HG03175 (cell line): ENCODE measurements around the gene SPEN.

Experiments
- ATAC-seq: cut with Tn5 transposase; IDR thresholded peaks from one replicate; pipeline ENCODE4 v1.9.1; 2021; ENCODE audit warnings: mild to moderate bottlenecking, moderate library complexity; ENCODE audit not compliant: unreplicated experiment

Gene SPEN

DNA sequence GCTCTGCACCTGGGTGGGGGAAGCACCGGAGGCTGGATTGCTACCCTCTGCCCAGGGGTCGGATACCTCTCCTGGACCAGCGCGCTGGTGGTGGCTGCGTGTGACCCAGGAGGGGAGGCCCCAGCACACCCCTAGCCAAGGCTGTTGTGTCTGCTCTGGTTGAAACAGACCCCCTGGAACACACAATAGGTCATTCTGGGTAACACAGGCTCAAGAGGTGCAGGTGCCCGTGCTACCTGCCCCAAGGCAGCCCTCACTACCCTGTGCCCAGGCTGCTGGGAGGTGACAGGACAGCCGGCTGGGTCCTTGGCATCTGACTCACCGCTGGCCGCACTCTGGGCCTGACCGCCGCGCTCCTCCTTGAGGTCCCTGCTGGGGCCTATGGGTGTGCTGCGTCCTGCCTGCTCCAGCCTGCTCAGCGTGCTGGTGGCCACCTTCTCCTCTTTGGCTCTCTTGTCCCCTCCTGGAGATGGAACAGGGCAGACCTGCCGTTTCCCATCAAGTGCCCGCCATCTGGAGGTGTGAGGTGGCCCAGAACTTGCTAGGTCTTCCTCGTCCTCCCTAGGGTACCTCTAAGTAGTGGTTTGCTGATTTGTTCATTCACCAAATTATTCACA, 98.4 kb downstream of the SPEN start:
- ATAC-seq: no peak

DNA sequence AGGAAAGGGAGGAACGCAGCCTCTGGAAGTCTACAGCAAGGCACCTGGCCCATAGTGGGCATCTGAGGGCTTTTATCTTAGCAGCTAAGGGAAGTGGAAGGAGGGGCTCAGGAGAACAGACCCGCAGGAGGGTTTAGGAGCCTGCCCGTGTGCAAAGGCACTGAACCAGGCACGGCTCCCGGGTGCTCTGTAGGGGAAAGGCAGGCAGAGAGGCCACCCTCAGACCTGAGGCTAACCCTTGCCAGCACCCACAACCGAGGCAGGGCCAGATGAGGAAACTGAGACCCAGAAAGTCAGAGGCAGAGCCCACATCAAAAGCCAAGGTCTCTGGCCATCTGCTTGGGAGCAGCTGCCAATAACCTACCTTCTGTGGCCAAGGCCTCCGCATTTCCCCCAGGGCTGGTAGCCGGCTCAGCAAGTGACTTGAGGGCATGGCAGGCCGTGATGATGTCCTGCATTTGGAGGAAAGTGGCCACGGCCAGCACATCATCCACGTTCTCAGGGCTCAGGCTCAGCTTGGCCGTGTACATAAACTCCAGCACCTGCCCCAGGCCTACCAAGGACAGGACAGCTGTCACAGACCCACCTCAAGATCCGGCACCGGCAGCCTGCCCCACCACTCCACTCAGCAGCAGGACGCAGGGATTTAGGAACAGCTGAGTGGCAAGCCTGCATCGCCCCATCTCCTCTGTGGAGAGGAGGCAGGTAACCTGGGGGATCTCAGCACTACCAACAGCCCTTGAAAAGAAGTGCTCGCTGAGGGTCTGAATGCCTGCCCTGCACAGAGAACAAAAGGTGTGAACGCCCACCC, 99.3 kb downstream of the SPEN start:
- no peak for ATAC-seq

DNA sequence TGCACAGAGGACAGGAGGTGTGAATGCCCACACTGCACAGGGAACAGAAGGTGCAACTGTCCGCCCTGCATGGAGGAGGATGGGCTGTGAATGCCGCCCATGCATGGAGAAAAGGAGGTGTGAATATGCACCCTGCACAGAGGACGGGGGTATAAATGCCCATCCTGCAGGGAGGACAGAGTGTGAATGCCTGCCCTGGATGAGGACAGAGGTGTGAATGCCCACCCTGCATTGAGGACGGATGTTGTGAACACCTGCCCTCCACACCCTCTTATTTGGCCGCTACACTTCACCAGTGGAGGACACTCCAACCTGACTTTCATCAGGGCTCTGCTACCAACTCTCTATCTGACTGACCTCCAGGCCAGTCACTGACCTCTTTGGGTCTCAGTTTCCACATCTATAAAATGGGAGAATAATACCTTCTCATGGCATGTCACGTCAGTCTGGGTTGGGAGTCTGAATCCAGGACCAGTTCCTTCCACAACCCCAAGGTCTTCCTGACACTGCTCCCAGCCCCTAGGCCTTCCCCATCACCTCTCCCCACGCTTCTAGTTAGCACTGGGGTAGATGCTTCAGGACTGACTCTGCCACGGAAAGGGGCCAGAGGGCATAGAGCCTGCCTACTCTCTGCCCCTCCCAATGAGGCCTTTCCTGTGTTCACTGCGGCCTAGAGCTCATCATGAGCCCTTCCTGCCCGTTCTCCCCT, 100.0 kb downstream of the SPEN start:
- ATAC-seq: no peak

DNA sequence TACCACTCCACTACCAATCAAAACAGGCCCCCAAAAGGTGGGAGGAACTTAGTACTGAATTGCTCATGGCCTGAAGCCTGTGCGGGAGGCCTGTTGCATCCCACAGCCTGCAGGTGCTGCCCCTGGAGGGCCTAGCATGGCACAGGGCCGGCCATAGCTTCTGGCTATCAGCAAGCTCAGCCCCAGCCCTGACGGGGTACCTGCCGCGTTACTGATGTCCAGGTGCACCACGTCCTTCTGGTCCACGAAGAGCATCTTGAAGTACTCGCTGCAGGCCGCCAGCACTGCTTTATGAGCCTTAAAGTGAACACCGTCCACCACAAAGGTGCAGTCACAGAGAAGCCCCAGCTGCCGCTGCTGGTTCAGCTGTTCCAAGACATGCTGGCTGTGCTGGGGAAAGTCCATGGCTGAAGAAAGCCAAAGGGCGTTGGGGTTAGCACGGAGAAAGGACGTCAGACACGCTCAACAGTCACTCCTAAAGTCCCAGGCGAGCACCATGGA, 100.6 kb downstream of the SPEN start:
- no peak for ATAC-seq

DNA sequence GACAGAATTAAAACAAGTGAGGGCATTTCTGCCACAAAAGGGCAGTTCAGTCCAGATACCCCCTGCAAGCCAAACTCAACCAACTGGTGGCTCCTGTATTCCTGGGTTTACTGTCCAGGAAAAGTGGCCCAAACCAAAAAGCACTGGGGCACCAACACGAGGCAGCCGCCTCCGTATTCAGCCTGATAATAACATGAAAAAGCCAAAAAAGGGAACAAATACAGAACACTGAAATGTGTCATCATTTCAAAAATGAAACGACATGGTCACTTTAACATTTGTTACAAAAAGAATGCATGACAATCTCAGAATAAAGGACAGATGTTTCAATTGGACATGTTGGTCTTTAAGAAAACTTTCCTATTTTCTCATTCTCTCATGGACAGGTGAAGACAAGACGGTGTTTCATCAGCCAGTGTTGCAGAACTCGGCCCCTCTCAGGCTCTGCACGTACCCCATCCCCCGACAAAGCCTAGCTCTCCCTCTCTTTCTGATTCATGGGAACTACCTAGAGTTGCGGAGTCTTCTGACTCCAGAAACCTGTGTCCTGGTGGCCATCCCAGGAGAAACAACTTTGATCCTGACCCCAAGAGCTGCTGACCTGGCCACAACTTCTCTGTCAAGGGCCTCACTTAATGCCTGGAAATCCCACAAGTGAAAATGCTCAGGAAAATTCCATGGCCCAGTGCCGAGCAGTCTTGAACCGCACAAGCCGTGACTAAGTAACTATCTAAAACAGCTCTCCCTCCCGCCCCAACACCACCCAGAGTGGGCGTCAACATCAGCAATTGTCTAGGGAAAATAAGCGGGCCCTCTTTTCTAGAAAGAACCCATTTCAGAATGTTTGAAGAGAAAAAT, 101.3 kb downstream of the SPEN start:
- peak; percentile 1 for ATAC-seq

DNA sequence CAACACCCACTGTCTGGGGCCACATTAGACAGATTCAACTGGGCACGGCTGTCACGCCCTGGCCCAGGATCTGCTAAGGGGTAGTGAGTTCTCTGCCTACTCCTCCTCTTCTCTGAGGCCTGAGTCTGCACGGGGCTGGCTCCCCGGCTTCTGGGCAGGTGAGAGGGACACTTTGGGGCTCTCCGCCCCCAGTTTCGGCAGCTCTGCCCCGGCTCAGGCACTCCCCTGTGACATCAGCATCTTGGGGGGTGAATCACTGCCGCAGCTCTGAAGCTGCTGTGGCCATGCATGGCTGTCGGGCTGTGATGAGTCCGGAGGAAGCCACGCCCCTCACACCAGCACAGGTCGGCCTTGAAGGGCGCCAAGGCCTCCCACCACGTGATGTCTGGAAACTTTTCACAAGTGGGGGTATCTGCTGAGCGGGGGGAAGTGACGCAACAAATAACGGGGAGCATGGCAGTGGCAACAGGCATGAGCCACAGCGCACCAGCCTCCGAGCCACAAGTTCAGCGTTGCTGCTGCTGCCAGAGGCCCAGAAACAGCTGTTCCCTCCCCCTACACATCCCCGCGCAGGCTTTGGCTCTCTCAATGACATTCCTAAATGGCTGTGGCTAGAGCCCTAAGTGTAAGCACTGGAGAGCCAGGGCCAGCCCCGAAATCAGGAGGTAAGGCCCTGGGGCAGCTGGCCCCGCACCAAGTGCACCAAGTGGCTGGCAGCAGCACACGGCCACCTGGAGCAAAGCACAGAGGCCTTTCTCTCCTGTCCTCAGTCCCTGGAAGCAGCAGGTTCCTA, 102.1 kb downstream of the SPEN start:
- ATAC-seq: peak; percentile 81

DNA sequence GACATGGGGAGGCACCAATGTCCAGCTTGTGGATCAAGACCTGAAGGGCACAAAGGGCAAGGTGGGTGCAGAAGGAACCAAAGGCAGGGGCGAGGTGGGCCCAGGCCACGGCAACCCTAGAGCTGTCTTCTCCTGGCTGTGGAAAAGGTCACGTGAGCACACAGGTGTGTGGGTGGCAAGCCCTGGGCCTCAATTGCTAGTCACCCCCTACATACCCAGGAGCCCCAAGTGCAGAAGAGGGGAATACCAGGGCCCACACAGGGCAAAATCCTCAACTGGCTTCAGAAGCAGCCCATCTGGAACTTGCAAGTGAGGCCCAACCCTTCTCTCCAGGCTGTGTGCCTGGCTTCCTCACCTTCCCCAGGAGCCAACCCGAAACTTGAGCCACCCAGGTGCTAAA, 102.8 kb downstream of the SPEN start:
- ATAC-seq: no peak

DNA sequence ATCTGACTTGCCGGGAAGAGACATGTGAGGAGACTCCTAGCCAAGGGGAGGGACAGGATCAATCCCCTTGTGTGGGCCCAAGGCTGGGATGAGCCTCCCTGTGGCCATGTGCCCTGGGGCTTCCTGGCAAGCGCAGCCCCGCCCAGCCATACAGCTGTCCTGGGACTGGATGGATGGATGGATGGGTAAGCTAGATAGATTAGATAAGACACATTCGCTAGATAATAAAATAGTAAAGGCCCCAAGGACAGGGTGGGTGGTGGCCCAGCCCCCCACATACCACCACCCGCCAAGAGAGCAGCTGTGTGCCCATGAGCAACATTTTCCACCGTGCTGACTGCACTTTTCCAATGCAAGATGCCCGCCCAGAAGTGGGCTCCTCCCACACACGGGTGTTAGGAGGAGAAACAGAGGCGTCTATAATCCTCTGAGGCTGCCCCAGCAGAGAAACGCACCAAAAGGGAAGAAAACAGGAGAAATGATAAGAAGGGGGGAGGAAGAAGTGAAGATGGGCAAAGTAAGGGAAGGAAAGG, 103.3 kb downstream of the SPEN start:
- no peak for ATAC-seq

DNA sequence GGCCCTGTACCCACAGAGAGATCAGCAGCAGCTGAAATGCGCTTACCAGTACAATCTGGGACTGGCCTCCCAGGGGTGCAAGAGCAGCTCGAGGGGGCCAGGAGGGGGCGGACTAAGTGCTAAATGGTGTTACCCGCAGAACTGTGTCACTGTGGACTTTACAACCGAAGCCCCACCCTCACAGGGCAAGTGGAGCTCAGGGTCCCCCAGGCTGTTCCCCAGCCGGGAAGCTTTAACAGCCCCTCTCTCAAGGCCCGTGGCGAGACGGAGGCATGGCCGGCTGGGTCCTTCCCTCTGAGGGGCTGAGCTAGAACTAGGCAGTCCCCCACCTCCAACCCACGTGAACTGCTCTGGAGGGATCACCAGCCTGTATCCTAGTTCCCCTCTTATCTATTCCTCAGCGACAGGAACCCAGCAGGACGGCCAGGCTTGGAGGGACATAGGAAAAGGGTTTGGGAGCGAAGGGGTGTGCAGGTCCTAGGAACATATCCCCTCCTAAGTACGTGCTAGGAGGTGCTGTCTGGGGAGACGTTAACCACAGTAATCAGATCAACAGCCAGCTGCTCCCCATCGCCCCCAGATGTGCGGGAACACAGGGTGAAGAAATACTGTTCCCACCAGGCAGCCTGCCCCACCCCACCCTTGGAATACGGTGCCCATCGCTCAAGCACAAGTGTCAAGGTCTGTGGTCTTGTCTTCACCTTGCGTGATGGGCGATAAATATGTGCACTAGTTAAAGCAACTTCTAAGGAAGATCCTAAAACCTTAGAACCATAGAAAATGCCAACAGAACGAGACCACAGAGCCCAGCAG, 104.0 kb downstream of the SPEN start:
- no peak for ATAC-seq

DNA sequence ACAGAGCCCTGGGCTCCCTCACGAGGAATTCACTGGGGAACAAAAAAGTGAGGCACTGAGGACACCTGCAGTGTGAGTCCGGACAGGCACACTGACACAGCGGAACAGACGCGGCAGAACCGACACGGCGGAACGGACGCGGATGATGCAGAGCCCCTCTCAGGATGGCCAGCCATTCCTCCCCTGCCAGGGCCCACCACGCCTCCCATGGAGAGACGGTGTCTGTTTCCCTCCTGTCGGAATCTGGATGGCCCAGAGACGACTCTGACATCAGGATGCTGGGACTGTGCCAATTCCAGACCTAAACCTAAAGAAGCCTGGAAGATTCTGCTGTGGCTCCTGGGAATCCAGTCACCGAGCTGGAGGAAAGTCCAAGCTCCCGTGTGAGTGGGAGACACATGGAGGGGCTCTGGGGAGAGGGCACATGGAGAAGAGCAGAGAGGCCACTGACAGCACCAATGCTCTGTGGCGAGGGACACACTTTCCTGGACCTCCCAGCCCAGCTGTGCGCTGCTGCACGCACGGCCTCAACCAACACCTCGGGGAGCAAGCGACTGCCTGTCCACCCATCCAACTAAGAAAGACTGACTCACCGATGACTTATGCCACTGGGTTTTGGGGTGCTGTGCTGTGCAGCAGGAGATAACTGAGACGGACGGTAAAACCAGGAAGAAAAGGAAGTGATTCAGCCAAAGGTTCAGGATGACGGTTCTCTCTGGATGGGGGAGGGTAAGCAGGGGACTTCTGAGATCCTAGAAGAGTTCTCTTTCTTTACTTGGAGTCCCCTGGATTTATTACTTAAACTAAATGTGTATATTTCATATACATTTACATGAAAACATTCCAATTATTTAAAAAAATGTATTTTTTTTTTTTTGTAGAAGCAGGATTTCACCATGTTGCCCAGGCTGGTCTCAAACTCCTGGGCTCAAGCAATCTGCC, 105.1 kb downstream of the SPEN start:
- ATAC-seq: no peak

DNA sequence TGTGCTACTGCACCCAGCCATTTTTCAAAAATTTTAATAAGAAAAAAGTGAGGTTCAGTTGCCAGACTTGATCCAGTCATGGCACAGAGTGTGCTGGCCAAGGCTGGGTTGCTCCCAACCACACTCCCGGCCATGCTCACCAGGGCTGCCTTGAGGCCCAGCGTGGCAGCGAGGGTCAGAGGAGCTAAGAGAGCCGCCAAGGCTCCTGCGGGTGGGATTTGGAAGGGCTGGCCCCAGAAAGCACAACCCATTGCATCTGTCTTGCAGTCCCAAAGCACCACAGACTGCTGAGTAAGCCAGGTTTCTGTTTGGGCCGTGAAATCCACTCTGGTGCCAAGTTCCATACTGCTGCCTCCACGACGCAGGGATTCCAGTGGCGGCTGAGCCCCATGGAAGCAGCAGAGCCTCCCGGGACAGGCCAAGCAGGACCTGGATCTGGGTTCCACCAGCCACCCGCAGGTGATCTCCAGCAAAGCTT, 105.8 kb downstream of the SPEN start:
- ATAC-seq: no peak

DNA sequence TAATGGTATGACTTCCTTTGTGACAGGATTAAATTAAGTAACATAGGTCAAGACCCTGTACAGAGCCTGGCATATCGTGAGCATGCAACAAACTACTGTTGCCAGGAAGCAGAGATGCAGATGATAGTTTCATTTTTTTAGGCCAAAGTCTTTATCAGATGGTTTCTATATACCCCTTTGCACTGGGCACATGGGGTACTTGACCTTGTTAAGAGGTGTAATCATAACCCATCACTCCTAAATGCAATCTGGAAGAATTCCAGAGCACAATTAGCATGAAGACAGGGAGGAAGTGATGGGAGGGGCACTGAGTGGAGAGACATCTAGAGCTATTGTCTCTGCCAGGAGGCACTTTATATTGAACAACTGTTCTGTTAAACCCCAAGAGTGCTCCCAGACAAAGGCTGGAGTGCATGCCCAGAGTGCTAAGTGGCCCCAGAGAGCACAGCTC, 106.3 kb downstream of the SPEN start:
- no peak for ATAC-seq

DNA sequence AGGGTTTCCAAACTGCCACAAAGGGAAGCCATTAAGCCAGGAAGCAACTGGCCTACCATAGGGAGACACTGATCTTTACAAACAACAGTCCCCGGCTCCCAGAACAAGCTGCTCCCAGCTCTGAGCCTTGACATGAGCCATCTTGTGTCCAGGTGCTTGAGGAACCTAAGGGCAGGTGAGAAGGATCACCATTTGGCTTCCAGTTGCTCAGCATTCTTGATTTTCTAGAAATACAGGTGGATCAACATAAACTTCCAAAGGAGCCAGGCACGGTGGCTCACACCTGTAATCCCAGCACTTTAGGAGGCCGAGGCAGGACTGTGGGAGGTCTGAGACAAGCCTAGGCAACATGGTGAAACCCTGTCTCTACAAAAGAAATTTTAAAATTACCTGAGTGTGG, 106.8 kb downstream of the SPEN start:
- no peak for ATAC-seq

DNA sequence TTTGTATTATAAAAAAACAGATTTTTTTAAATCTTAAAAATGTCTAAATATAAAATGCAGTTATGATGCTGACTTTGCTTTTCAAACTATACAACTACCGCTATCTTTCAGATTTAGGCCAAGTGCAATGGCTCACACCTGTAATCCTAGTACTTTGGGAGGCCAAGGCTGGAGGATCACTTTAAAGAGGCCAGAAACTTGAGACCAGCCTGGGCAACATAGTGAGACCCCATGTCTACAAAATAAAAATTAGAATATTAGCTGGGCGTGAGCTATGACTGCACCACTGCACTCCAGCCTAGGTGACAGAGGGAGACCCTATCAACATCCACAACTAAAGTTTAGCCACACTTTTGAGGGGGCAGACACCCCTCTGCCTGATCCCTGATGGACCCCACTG, 108.0 kb downstream of the SPEN start:
- no peak for ATAC-seq

DNA sequence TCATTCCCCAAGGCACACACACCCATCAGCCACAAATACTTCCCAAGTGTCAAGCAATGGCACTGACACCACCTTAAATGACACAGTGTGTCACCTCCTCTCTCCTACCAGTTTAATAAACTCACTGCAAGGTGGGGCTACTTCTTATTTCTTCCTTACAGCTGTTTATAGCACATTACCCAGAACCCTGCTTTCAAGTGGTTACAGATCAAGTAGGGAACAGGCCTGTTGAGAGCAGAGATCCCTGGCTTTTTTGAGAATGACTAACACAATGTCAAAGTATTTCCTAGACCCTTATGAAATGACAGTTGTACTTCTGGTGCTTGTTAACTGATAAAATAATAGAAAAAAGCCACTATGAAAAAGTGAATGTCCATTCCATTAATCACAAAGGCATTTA, 108.6 kb downstream of the SPEN start:
- ATAC-seq: no peak

DNA sequence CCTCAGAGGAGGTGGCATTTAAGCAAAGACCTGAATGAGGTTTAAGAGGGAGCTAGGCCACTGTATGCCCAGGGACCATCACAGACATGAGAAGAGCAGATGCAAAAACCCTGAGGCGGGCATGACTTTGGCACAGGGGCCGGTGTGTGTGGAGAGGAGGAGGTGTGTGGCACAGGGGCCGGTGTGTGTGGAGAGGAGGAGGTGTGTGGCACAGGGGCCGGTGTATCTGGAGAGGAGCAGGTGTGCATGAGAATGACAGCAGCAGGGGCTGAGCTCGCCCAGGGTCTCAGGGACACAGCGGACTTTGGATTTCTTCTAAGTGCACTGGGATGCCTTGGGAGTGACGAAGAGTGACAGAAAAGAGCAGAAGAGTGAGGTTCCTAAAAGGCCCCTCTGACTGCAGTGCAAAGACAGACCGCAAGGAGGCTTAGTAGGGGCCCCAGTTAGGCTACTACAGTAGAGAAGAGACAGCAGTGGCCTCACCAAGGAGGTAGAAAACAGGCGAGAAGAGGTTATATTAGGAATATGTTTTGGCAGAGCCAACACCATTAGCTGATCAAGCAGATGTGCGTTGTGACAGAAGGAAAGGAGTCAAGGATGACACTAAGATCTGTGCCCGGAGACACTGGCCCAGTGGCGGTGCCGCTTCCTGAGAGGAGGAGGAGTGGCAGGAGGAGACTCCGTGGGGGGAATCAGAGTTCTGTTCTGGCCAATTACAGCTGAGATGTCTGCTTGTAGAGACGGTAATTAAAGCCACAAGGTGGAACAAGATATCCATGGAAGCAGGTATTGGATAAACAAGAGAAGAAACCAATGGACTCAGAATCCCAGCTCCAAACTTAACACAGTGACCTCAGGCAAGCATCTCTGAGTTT, 110.0 kb downstream of the SPEN start:
- no peak for ATAC-seq

DNA sequence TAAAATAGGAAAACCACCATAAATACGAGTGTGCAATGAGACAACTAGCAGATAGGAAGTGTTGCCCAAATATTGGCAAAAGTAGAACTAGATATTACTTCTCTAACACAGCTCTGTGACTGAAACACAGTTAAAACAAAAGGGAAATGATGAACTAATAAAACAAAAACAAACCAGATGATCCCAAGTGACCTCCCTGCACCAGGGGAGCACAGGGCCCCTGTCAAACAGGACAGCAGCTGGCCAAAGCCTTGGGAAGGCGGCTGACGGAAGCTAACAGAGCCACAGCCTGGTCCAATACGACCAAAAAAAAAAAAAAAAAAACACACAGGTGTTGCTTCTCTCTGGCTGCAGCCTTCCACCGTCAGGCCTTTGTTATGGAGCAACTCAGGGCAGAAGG, 110.6 kb downstream of the SPEN start:
- ATAC-seq: no peak
